ENCODE measurements around the gene PAIP1. TPM values are rescaled to one million over a fixed set of nuclear protein-coding genes. Genes with fewer than 3 reads are reported as not detected.

Gene PAIP1
- total and polyA plus RNA-seq, 2 donors (not counting 3 experiments of a cell fraction or from before 2014, with no cell fraction given), result 69.1 to 90.1 TPM

DNA sequence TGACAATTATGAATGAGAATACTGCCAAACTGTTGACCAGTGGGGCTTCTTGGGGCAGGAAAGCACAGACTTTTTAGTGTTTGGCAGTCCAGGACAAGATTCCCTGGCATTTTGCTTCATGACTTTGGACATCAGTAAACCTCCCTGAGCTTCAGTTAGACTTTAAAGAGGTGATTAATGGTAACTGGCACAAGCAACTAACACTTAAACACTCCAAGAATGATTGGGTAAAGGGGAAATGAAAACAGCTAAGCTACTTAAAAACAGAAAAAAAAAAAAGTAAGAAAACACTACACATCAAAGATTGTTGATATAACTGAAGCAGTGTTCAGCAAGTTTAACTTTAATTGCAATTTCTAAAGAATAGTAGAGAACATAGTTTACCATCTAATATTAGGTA is 13.4 kb downstream of the PAIP1 start:
- TF ChIP-seq POLR2AphosphoS5 (IDR thresholded peaks at IDR 0.05; ENCODE audit: insufficient read depth, low read depth, low read length) (no peak), EZH2 (IDR thresholded peaks at IDR 0.05; ENCODE audit: borderline replicate concordance, low read depth, low read length, severe bottlenecking) (no peak), MYC (IDR thresholded peaks at IDR 0.05; ENCODE audit: low read depth, low read length) (no peak), FOS (IDR thresholded peaks at IDR 0.05; ENCODE audit: borderline replicate concordance, insufficient read depth, low read length) (no peak), POLR2A (IDR thresholded peaks at IDR 0.05; ENCODE audit: low read depth, low read length) (no peak), JUN (IDR thresholded peaks at IDR 0.05; ENCODE audit: borderline replicate concordance, insufficient read depth, insufficient read length, low read depth) (no peak), GATA2 (IDR thresholded peaks at IDR 0.05; ENCODE audit: insufficient read depth, insufficient read length, low read depth, low read length) (no peak)
- TF ChIP-seq, protein P1, sequence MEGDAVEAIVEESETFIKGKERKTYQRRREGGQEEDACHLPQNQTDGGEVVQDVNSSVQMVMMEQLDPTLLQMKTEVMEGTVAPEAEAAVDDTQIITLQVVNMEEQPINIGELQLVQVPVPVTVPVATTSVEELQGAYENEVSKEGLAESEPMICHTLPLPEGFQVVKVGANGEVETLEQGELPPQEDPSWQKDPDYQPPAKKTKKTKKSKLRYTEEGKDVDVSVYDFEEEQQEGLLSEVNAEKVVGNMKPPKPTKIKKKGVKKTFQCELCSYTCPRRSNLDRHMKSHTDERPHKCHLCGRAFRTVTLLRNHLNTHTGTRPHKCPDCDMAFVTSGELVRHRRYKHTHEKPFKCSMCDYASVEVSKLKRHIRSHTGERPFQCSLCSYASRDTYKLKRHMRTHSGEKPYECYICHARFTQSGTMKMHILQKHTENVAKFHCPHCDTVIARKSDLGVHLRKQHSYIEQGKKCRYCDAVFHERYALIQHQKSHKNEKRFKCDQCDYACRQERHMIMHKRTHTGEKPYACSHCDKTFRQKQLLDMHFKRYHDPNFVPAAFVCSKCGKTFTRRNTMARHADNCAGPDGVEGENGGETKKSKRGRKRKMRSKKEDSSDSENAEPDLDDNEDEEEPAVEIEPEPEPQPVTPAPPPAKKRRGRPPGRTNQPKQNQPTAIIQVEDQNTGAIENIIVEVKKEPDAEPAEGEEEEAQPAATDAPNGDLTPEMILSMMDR (IDR thresholded peaks at IDR 0.05; ENCODE audit: extremely low read depth in 1 of 2, insufficient read depth in 1 of 2, low read depth in 1 of 2, low read length in 2 of 2), result no peak
- TF ChIP-seq, protein P2, sequence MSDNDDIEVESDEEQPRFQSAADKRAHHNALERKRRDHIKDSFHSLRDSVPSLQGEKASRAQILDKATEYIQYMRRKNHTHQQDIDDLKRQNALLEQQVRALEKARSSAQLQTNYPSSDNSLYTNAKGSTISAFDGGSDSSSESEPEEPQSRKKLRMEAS (IDR thresholded peaks at IDR 0.05; ENCODE audit: insufficient read depth, insufficient read length), result no peak
- no peak overlapping the region for H3K27ac ChIP-seq (ENCODE audit: insufficient read depth, low read depth, low read length)
- H3K4me3 ChIP-seq (replicated peaks in 1 of 3; ENCODE audit: insufficient read depth in 1 of 3, low read depth in 1 of 3, low read length in 3 of 3), result no peak overlapping the region
- FAIRE-seq (no peak), DNase-seq (ENCODE audit: low read depth, low spot score) (no peak)
- H3K79me2 ChIP-seq (ENCODE audit: control insufficient read depth, insufficient read depth, low read length), result peaks cover 20% of the 10 kb centered on the region
- dilution Hi-C loops (cut with MboI; ENCODE audit: extremely low pct_ligation_motif_present, low sequenced_read_pairs) (no loop called here), intact Hi-C loops (cut with micrococcal nuclease) (no loop called here)
- H4K20me1 ChIP-seq (replicated peaks; ENCODE audit: control insufficient read depth, extremely low read depth, insufficient read depth, low read length), result no peaks in the 10 kb centered on the region
- CTCF ChIA-PET, result no interaction called here
- peaks cover 15 to 37% of the 10 kb centered on the region in 2 experiments for H3K36me3 ChIP-seq (ENCODE audit: control insufficient read depth in 2 of 2, extremely low read depth in 1 of 2, insufficient read depth in 2 of 2, low read length in 2 of 2)
- H3K4me2 ChIP-seq (ENCODE audit: insufficient read depth, low read length), result no peak overlapping the region
- POLR2A ChIA-PET, result no interaction called here
- H3K27me3 ChIP-seq (ENCODE audit: control insufficient read depth in 2 of 2, insufficient read depth in 2 of 2, low read length in 2 of 2), result no peaks in the 10 kb centered on the region
- H3K9me3 ChIP-seq (replicated peaks; ENCODE audit: control insufficient read depth, insufficient read depth, low read length), result no peaks in the 10 kb centered on the region
- H3K4me1 ChIP-seq (ENCODE audit: control insufficient read depth, extremely low read depth, insufficient read depth, low read length), result no peaks in the 10 kb centered on the region
- H2AFZ ChIP-seq (ENCODE audit: low read depth, low read length), result no peak overlapping the region
- BruUV-seq (replicated peaks), result no TSS peak
- H3K9ac ChIP-seq (replicated peaks; ENCODE audit: extremely low read depth, insufficient read depth, low read length), result no peak overlapping the region
- no peaks in the 10 kb centered on the region for H3K9me1 ChIP-seq (replicated peaks; ENCODE audit: control insufficient read depth, extremely low read depth, insufficient read depth, low read length)
